Measurements from ENCODE around the gene GALNT14.

GALNT14 gene

GRCh38 chr2:30949435-30949834, 188.8 kb downstream of the GALNT14 start:
- no peak for DNase-seq (ENCODE audit: low read depth in 2 of 2, low spot score in 1 of 2)

- DNase-seq (ENCODE audit: low read depth in 2 of 2, low spot score in 1 of 2), result no peak
These were observed 189.4 kb downstream of the GALNT14 start for GRCh38 chr2:30948857-30949256.

GRCh38 chr2:30948130-30948529, 190.1 kb downstream of the GALNT14 start:
- DNase-seq (ENCODE audit: low read depth in 2 of 2, low spot score in 1 of 2), result no peak

GRCh38 chr2:30947686-30948085, 190.6 kb downstream of the GALNT14 start:
- DNase-seq (ENCODE audit: low read depth in 2 of 2, low spot score in 1 of 2), result no peak

- DNase-seq (ENCODE audit: low read depth in 2 of 2, low spot score in 1 of 2), result no peak
These were observed 195.8 kb downstream of the GALNT14 start for GRCh38 chr2:30942419-30942818.

- DNase-seq (ENCODE audit: low read depth in 2 of 2, low spot score in 1 of 2), result no peak
These were observed 197.4 kb downstream of the GALNT14 start for GRCh38 chr2:30940839-30941238.

- DNase-seq (ENCODE audit: low read depth in 2 of 2, low spot score in 1 of 2), result no peak
These were observed 198.9 kb downstream of the GALNT14 start for GRCh38 chr2:30939364-30939763.

- no peak for DNase-seq (ENCODE audit: low read depth in 2 of 2, low spot score in 1 of 2)
These were observed 200.0 kb downstream of the GALNT14 start for GRCh38 chr2:30938196-30938595.

- no peak for DNase-seq (ENCODE audit: low read depth in 2 of 2, low spot score in 1 of 2)
These were observed 201.3 kb downstream of the GALNT14 start for GRCh38 chr2:30936977-30937376.

- no peak for DNase-seq (ENCODE audit: low read depth in 2 of 2, low spot score in 1 of 2)
These were observed 202.4 kb downstream of the GALNT14 start for GRCh38 chr2:30935795-30936194.

- no peak for DNase-seq (ENCODE audit: low read depth in 2 of 2, low spot score in 1 of 2)
These were observed 204.2 kb downstream of the GALNT14 start for GRCh38 chr2:30934066-30934465.

- no peak for DNase-seq (ENCODE audit: low read depth in 2 of 2, low spot score in 1 of 2)
These were observed 204.7 kb downstream of the GALNT14 start for GRCh38 chr2:30933496-30933895.

- no peak for DNase-seq (ENCODE audit: low read depth in 2 of 2, low spot score in 1 of 2)
These were observed 205.4 kb downstream of the GALNT14 start for GRCh38 chr2:30932870-30933269.

- no peak for DNase-seq (ENCODE audit: low read depth in 2 of 2, low spot score in 1 of 2)
These were observed 206.3 kb downstream of the GALNT14 start for GRCh38 chr2:30931841-30932407.

GRCh38 chr2:30930716-30931115, 207.5 kb downstream of the GALNT14 start:
- no peak for DNase-seq (ENCODE audit: low read depth in 2 of 2, low spot score in 1 of 2)

GRCh38 chr2:30927465-30928075, 210.7 kb downstream of the GALNT14 start:
- DNase-seq (ENCODE audit: low read depth in 2 of 2, low spot score in 1 of 2), result no peak

- DNase-seq (ENCODE audit: low read depth in 2 of 2, low spot score in 1 of 2), result no peak
These were observed 211.6 kb downstream of the GALNT14 start for GRCh38 chr2:30926606-30927005.

- no peak for DNase-seq (ENCODE audit: low read depth in 2 of 2, low spot score in 1 of 2)
These were observed 214.6 kb downstream of the GALNT14 start for GRCh38 chr2:30923623-30924022.

- DNase-seq (ENCODE audit: low read depth in 2 of 2, low spot score in 1 of 2), result no peak
These were observed 217.7 kb downstream of the GALNT14 start for GRCh38 chr2:30920511-30920910.

GRCh38 chr2:30915486-30915885, 222.8 kb downstream of the GALNT14 start:
- no peak for DNase-seq (ENCODE audit: low read depth in 2 of 2, low spot score in 1 of 2)

- no peak for DNase-seq (ENCODE audit: low read depth in 2 of 2, low spot score in 1 of 2)
These were observed 223.8 kb downstream of the GALNT14 start for GRCh38 chr2:30914456-30914855.

GRCh38 chr2:30912056-30912455, 226.2 kb downstream of the GALNT14 start:
- no peak for DNase-seq (ENCODE audit: low read depth in 2 of 2, low spot score in 1 of 2)

- no peak for DNase-seq (ENCODE audit: low read depth in 2 of 2, low spot score in 1 of 2)
These were observed 226.9 kb downstream of the GALNT14 start for GRCh38 chr2:30911327-30911726.
